SU-DHL-6 (cell line): ENCODE results near the gene RUNX1.

Experiments
- EZH2phosphoT487 ChIP-seq: fragments of 200-600 bp; sonication (generic), shearing (Covaris generic); conservative IDR thresholded peaks from 2 replicates; pipeline ENCODE4 v1.6.1; 2018; ENCODE audit warnings: mild to moderate bottlenecking, antibody characterized with exemption, low read length, moderate library complexity, mixed read lengths
- TF ChIP-seq, protein P1 (sequence below): fragments of 200-600 bp; sonication (generic); IDR thresholded peaks from one replicate; pipeline ENCODE4 v1.5.1; 2017; ENCODE audit warnings: antibody characterized with exemption, mild to moderate bottlenecking, low read length, moderate library complexity; ENCODE audit not compliant: insufficient read depth, poor library complexity, severe bottlenecking

DNA sequence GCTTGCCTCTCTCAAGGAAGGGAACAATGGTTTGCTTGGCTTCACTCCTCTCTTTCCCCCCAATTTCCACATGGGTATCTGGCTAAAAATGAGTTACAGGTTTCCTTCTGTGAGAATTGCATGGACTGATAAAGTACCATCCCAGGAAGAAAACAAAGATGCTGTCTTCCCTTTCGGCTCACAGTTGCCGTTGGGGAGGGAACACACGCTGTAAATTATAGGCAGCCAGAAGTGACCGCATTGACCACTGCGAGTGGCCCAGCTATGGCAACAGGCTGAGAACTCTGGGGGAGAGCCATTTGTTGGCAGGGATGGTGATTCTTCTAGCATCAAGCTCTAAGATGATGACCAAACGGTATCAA lies 2.9 kb downstream of the RUNX1 start:
- TF ChIP-seq, protein P1, sequence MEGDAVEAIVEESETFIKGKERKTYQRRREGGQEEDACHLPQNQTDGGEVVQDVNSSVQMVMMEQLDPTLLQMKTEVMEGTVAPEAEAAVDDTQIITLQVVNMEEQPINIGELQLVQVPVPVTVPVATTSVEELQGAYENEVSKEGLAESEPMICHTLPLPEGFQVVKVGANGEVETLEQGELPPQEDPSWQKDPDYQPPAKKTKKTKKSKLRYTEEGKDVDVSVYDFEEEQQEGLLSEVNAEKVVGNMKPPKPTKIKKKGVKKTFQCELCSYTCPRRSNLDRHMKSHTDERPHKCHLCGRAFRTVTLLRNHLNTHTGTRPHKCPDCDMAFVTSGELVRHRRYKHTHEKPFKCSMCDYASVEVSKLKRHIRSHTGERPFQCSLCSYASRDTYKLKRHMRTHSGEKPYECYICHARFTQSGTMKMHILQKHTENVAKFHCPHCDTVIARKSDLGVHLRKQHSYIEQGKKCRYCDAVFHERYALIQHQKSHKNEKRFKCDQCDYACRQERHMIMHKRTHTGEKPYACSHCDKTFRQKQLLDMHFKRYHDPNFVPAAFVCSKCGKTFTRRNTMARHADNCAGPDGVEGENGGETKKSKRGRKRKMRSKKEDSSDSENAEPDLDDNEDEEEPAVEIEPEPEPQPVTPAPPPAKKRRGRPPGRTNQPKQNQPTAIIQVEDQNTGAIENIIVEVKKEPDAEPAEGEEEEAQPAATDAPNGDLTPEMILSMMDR = no peak
- no peak for TF ChIP-seq EZH2phosphoT487
